ENCODE results near the gene RAB40C.

Gene RAB40C, protein sequence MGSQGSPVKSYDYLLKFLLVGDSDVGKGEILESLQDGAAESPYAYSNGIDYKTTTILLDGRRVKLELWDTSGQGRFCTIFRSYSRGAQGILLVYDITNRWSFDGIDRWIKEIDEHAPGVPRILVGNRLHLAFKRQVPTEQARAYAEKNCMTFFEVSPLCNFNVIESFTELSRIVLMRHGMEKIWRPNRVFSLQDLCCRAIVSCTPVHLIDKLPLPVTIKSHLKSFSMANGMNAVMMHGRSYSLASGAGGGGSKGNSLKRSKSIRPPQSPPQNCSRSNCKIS

DNA sequence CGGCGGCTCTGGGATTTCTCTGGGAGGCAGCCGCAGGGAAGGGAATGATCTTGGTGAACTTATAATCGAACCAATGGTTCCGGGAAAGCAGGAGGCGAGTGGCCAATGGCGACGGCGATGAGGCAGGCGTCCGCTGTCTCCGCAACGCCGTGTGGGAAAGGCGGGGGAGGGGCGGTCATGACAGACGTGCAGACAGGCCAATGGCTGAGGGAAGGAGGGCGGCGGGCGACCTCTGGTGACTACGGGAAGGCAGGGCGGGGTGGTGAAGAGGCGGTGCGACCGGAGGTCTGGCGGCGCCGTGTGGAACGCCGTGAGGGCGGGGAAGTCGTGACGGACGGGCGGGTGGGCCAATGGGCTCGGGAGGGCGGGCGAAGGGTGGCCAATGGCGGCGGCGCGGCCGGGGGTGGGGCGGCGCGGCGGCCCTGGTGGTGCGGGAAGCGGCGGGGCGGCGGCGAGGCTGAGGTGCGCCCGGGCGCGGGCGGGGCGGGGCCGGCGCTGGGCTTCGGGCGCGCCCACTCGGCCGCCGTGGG, at the start of gene RAB40C:
Gene RAB40C (plus strand): TSS at position 409 of the 530 bp plus-strand sequence. CDS start 226 bp downstream, outside the sequence.
- peak; percentile 99 for DNase-seq

DNA sequence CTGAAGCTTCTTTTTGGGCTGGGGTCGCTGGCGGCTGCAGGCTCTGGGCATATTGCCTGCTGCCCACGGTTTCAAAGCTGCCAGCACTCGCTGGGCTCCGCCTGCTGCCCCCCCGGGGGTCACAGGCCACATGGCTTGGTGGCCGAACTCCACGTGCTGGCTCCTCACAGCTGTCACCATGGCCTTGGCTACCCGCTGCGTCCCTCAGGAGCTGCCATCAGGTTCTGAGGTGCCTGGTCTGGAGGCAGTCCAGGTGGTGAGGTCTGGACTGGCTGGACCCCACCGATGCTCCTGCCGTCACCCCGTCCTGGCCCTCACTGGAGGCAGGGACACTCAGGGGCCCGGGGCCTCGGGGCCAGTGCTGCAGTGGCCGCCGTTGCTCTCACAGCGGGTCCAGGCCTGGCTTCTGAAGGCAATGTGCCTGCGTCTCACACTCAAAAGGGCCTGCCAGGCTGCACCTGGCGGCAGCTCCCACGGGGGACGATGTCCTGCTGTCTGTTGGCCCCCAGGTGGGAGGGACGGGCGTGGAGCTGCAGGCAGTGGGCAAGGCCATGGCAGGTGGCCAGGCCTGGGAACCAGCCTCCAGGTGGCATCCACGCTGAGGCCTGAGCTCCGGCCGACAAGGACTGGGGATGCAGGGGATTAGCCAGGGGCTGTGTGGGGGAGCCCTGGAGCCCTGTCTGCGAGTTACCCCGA, 49.1 kb upstream of the RAB40C start:
- no peak for DNase-seq

DNA sequence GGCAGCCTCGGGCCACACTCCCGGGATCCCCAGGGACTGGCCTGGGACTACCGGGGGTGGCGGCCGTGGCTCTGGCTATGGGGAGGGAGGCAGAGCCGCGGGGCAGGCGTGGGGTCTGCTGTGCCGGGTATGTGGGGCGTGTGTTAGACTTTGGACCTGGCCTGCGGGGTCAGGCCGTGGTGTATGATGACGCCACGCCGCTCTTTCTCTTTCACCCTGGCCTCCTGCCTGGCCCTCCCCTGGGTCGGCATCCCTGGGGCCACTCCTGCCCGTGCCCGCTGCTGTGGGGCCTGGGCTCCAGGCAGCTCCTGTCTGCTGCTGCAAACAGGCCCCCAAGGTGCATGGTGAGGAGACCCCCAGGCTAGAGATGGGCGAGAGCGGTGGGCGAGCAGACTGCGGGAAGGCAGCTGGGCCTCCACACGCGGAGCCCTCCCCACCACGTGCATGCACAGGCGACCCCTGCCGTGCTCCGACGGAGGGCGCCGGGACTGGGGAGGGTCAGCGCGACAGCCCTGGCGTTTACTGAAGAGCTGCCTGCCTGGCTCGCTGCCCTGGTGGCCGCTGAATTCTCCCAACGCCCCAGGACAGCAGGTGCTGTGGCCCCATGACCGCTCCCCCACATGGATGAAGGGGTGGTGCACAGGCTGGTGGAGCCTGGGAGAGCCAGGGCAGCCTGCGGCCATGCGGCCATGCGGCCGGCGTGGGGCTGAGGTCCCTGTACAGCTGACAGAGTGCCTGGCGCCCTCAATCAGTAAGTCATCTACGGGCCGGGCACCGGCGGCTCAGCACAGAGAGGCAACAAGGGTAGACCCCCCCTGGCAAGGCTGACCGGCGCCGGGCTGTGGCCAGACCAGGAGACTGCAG, 46.3 kb upstream of the RAB40C start:
- no peak for DNase-seq

DNA sequence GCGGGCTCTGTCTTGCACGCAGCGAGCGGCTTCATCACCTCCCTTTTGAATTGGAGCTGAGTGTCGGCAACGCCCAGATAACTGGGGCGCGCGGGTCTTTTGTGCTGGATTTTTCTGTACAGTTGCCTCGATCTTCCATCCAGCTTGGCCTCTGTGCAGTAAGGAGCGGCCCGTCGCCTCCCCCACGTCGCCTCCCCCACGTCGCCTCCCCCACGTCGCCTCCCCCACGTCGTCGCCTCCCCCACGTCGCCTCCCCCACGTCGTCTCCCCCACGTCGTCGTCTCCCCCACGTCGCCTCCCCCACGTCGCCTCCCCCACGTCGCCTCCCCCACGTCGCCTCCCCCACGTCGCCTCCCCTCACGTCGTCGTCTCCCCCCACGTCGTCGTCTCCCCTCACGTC, 45.3 kb upstream of the RAB40C start:
- no peak for DNase-seq

DNA sequence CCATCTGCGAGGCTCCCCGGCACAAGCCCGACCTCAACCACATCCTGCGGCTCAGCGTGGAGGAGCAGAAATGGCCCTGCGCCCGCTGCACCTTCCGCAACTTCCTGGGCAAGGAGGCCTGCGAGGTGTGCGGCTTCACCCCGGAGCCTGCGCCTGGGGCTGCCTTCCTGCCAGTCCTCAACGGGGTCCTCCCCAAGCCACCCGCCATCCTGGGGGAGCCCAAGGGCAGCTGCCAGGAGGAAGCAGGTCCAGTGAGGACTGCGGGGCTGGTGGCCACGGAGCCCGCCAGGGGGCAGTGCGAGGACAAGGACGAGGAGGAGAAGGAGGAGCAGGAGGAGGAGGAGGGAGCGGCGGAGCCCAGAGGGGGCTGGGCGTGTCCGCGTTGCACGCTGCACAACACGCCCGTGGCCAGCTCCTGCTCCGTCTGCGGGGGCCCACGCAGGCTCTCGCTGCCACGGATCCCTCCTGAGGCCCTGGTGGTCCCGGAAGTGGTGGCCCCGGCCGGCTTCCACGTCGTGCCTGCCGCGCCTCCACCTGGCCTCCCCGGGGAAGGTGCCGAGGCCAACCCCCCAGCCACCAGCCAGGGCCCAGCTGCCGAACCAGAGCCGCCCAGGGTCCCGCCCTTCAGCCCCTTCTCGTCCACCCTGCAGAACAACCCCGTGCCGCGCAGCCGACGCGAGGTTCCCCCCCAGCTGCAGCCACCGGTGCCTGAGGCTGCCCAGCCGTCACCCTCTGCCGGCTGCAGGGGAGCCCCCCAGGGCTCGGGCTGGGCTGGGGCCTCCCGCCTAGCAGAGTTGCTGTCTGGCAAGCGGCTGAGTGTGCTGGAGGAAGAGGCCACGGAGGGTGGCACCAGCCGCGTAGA, 42.7 kb upstream of the RAB40C start:
- DNase-seq = peak; percentile 63

DNA sequence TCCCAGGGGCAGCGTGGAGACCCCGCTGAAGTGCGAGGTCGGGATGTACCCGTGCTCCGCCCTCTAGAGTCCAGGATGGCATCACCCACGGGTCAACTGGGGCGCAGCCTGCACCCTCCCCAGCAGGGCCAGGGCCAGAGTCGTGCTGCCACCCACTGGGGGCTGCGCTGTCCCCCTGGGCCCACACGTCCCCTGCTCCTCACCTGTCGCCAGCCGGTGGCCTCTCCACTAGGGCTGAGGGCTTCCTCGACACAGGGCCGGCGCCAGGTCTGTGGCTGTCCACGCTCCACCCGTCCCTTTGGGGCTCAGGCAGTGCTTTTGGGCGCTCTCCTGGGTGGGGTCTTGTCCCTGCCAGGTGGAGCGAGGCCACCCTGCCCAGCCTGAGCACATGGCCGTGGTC, 41.3 kb upstream of the RAB40C start:
- DNase-seq = no peak

DNA sequence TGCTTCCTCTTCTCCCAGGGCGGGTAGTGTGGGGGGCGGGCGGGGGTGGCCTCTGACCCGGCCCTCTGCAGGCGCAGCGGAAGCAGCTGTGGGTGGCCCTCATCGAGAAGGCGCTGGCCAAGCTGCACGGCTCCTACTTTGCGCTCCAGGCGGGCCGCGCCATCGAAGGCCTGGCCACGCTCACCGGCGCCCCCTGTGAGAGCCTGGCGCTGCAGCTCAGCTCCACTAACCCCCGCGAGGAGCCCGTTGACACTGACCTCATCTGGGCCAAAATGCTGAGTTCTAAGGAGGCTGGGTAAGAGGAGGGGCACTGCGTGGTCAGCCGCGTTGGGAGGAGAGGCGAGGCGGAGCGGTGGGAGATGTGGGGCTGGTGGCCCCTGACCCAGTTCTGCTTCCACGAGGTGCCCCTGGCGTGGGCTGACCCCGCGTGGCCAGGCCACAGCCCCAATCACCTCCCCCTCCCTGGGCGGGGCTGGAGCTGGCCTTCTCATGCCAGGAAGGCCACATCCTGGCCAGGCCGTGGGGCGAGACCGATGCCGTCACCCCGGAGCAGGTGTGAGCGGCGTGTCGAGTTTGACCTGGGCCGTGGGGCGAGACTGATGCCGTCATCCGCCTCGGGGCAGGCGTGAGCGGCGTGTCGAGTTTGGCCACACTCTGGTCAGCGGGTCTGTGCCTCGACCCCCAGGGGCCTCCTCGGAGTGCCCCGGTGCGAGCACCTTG, 40.2 kb upstream of the RAB40C start:
- no peak for DNase-seq

DNA sequence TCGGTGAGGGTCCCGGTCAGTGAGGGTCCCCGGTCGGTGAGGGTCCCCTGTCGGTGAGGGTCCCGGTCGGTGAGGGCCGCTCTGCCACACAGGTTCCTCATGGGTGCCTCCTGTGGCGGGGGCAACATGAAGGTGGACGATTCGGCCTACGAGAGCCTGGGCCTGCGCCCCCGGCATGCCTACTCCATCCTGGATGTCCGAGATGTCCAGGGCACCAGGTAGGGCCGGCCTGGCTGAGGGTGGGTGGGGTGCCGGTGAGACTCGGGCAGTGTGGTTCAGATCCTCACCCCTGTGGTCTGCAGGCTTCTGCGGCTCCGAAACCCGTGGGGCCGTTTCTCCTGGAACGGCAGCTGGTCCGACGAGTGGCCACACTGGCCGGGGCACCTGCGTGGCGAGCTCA, 38.7 kb upstream of the RAB40C start:
- DNase-seq = no peak

DNA sequence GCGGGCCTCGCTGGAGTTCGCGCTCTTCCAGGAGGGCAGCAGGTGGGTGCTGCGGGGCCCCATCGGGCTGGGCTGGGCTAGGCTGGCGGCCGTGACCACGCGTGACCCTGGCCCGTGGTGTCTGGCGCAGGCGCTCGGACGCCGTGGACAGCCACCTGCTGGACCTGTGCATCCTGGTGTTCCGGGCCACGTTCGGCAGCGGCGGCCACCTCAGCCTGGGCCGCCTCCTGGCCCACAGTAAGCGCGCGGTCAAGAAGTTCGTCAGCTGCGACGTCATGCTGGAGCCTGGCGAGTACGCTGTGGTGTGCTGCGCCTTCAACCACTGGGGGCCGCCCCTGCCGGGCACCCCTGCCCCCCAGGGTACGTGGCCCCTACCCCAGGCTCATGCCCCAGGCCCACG, 37.7 kb upstream of the RAB40C start:
- DNase-seq = no peak

DNA sequence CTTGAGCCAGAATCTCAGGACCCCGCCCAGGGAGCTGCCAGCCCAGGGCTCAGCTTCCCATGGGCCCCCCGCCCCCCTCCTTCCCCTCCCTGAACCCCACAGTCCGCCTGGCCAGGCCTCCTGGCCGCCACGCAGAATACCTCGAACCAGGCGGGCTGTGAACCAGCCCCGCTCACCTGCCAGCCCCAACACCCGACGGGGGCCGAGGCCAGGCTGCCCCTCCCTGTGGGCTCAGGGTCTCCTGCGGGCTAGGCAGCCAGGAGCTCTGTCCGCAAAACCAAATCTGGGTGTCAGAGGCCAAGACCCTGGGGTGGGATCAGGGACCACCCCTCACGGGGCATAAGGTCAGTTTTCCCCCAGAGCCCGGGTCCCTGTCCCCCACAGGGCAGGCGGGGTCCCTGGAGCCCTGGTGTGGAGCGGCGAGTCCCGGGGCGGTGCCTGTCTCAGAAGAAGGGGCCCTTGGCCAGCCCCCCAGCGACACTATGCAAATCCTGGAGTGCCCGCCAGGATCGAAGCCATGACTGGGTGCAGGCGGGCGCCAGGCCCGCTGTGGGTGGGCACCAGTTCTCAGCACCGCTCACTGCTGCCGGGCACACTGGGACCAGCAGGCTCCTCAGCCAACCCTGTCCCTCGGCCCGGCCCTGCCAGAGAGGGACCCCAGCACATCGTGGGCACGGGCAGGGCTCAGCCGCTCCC, 36.1 kb upstream of the RAB40C start:
- DNase-seq = no peak

DNA sequence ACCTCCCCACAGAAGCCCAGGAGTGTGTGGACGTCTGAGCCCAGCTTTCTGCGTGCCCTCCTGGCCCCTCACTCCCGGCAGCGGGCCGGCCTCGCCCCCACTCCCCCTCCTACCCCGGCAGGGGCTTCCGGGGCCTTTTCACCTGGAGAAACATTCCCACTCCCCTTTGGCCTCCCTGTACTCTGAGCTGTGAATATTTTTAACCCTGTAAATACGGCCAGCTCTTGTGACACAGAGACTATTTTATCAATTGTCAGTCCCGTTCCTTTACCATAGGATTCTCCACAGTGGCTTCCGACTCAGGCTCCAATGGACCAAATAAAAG, 35.6 kb upstream of the RAB40C start:
- no peak for DNase-seq

DNA sequence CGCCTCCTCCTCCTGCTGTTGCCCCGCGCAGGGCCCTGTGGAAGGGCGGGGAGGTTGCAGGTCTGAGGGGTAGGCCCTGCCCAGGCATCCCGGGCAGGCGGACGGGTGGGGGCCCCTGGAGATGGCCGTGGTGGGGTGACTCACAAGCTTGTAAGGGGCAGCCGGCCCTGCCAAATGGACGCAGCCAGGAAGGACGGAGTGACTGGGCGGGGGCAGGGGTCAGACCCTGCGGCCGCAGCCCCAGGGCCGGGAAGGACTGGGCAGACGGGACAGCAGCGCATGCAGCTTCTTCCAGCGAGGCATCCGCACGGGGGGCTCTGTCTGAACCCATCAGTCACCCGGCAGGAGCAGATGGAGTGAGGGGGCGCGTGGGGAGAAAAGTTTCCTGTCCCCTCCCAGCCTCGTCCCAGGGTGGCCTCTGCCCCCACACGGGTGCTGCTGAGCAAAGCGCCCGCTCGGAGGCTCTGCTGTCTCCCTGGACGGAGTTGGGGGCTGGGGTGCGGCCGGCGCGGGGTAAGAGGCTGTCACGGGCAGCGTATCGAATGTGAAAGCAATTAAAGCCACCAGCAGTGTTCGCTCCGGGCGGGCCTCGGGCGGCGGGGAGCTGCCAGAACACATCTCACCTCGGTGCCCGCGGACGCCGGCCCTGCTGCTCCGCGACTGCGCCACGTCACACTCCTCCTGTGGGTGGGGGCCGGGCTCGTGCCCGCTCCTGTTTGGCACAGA, 35.1 kb upstream of the RAB40C start:
- DNase-seq = no peak

DNA sequence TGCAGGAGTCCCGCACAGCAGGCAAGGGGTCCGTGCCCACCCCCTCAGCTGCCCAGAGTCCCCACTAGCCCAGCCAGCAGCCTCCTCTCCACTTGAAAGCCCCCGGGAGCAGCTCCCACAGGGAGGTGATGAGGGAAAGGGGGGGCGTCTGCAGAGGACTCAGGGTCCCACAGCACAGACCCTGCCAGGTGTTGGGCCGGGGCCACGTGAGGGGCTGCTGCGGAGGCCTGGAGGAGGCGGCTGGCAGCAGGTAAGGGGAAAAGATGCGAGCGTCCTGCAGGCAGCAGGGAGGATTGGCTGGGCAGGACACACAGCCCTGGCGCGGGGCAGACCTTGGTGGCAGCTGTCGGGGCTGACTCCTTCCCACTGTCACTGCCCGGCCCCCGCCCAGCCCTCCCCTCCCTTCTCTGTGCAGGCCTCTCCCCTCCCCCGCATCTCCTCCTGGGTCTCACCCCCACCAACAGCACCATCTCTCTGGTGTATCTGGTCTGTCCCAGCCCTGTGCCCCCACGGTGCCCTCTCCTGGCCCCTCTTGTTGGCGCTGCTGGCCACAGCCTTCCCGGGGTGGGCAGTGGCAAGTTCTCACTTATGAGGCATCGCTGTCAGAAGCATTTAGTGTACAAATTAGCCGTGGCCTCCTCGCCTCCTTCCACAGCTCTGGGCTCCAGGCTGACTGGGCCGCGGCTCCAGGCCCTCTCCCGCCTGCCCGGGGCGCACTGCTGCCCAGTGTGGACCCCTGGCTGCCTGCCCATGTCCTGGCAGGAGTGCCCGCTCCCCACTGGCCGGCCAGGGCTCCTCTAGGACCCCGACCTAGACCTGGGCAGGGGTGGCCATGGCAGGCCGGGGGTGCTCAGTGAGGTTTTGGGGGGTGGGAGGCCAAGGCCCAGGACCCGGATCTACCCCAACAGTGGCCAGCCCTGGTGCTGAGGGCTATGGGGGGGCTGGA, 34.1 kb upstream of the RAB40C start:
- DNase-seq = no peak

DNA sequence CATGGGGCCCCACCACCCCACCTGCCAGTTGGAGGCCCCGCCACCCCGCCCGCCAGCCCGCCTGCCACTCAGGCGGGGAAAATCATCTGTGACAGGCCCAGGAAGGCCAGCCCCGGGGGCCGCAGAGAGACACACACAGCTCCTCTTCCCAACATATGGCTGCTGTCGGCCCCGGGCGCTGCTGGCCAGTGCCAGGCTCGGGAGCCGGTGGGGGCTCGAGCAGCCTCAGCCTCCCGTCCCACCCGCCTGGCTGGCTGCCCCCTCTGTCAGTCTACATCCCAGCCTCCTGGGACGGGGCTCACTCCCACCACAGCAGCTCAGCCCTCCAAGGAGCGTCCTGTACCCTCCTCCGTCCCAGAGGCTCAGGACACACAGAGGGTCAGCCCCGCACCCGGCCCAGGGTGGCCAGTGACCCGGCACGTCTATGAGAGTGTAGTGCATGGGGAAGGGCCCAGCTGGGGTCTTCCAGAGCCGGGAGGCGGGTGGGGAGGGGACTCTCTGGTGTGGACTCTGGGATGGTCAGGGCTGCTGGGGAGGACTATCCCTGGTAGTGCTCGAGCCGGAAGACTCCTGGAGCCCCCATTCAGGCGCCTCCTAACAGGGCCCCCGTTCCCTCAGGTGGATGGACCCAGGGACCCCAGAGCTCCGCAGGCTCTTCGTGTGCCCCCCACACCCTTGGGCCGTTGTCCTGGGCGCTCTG, 33.2 kb upstream of the RAB40C start:
- no peak for DNase-seq

DNA sequence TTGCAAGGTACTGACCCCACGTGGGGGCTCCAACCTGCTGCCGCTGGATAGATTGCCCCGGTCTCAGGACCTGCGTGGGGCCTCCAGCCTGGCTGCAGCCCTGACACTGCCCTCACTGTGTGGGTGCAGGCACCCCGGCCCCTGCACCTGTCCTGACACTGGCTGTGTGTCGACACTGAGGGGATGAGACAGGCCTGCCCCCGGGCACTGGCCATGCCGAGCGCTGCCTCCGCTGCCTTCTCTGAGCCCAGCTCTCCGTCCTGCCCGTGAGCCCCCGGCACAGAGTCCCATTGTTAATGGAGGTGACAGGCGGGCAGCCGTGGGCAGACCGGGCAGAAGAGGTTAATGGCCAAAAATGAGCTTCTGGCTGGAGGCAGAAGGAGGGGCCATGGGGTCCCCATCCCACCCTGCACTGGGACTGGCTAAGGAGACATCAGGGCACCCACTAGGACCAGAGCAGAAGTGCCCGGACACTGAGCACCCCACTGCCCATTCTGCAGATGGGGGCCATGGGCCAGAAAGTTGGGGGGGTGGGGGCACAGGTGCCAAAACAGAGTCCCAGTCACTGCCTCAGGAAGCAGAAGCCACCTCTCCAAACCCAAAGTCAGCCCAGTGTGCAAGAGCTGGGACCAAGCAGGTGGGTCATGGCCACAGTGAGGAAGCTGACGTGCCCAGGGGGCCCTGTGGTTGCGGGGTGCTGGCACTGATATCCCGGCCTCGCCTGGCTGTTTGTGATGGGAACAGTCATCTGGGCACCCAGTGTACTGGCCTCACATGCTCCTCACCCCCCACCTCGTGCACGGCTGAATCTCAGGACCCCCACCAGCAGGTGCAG, 32.2 kb upstream of the RAB40C start:
- DNase-seq = no peak

DNA sequence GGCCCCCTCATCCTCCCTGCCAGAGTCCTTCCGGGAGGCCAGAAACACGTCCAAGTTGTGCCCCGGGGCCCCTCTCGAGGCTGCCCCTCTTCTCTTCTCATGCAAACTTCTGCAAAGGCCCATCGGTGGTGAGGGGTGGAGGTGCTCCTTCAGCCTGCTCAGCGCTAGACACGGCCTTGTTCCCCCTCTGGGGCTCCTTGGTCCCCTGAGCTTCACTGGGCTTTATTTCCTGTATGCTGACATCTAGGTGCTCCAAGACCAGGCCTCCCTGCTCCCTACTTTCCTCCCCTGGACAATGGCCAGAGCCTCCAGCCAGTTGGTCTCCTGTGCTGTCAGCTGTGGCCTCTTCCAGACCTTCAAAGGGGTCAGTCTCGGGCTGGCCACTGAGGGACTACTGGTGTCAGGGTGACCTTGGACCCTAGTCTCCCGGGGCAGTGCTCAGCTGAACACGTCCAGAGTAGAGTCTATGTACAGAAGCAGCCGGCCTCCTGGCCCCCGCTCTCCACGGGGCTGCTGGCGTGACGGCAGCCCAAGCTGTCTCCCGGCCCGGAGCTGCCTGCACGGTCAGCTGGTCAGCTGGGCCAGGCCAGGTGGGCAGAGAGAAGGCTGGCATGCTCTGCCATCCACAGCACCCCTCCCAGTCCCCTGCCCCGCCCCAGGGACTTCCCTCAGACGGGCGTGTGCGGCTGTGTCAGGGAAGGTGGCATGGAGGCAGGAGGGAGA, 31.4 kb upstream of the RAB40C start:
- DNase-seq = no peak

DNA sequence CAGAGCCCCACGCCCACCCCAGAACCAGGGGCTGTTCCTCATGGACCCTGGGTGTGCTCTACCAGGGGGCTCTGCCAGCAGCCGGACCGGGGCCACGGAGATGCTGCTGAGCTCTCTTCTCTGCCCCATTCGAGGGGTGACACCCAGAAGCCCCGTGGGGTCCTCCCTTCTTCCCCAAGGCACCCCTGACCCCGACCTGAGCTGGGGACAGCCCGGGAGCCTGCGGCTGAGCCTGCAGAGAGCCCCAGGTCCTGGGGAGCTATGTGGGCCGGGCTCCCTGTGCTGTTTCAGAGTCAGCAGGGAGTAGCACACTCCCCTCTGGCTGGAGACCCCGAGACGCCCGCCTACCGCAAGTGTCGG, 30.9 kb upstream of the RAB40C start:
- no peak for DNase-seq

Data from inflammatory macrophage treated with lipopolysaccharide for 4 hours (primary cell).